ENCODE measurements around the gene SCN9A.
A peak's percentile ranks its signal among the peaks of the same experiment; 100 is the strongest.

SCN9A gene

GRCh38 chr2:166240387-166241313 lies 135.1 kb downstream of the SCN9A start:
- TF ChIP-seq CTCF (IDR thresholded peaks at IDR 0.05; ENCODE audit: low read depth, low read length), result no peak
- H3K4me3 ChIP-seq (ENCODE audit: low read depth, low read length), result no peak overlapping the region
- in situ Hi-C loops (cut with HindIII; ENCODE audit: low sequenced_read_pairs), result no loop called here
- peak; percentile 28 for DNase-seq (ENCODE audit: low read depth, low spot score)

DNA sequence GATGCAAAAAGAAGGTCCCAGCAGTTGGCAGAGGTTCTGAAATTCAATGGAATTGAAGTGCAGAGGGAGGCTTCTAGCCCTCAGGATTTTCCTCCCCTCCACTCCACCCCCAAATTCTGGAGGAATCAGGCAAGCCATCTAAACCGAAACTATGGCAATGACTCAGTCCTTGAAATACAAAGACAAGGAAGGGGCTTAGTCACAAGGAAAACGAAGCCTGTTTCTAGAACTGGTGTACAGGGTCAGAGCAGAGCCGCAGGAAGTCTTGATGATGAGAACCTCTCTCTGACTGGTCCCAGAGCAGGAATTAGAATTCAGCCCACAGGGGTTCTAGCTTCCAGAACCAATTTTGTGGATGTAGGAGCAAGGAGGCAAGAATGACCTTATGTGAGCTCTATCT lies 136.2 kb downstream of the SCN9A start:
- peak; percentile 93 for DNase-seq (ENCODE audit: low read depth, low spot score)
- H3K4me3 ChIP-seq (ENCODE audit: low read depth, low read length), result no peak overlapping the region
- TF ChIP-seq CTCF (IDR thresholded peaks at IDR 0.05; ENCODE audit: low read depth, low read length), result no peak
- in situ Hi-C loops (cut with HindIII; ENCODE audit: low sequenced_read_pairs), result no loop called here

DNA sequence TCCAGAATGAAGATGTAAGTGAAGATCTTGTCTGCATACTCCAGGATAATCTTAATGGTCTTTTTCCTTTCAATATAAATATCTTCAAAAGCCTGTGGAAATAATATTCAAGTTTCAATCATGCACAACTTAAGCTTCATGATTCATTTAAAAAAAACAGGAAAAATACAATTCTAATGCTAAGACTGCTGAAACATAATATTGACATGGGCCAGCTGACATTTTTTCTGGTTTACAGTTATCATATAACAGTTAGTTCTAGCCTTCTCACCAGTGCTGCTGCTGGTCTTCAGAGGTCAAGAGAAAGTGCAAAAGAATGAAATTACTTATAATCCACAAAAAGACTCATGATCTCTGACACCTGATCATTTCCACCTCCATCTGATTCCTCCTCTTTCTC lies 137.6 kb downstream of the SCN9A start:
- DNase-seq (ENCODE audit: low read depth, low spot score), result peak; percentile 38
- in situ Hi-C loops (cut with HindIII; ENCODE audit: low sequenced_read_pairs), result no loop called here
- no peak for TF ChIP-seq CTCF (IDR thresholded peaks at IDR 0.05; ENCODE audit: low read depth, low read length)
- no peak overlapping the region for H3K4me3 ChIP-seq (ENCODE audit: low read depth, low read length)

DNA sequence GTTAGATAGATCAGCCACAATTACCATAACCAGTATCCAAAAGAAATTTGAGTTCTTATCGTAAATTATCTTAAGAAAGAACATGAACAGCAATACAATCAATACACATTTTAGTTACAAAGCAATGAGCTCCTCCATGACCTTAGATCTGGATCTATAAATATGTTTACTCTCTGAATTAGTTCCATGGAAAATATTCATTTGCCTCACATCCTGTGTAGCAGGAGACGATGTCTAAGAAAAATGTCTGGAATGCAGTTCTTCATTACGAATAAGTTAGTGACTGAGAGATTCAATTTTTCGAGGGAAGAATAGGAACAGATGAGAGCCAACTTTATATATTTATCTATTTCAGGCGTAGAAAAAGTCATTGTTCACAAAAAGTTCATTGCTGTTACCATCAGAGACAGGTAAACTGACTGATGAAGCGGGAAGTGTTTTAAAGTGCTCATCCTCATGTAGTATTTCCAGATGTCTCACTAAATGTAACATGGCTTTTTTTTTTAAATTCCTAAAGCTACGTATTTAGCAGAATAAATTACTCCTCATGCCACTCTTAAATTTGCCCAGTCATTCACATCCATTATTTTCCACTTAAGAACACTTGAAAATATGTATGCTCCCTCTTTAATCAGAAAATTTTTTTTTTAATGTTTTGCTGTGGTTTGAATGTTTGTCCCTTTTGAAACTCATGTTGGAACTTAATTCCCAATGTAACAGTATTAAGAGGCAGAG lies 141.5 kb downstream of the SCN9A start:
- no peak overlapping the region for H3K4me3 ChIP-seq (ENCODE audit: low read depth, low read length)
- DNase-seq (ENCODE audit: low read depth, low spot score), result peak; percentile 71
- in situ Hi-C loops (cut with HindIII; ENCODE audit: low sequenced_read_pairs), result no loop called here
- no peak for TF ChIP-seq CTCF (IDR thresholded peaks at IDR 0.05; ENCODE audit: low read depth, low read length)

GRCh38 chr2:166233244-166233643 lies 142.5 kb downstream of the SCN9A start:
- H3K4me3 ChIP-seq (ENCODE audit: low read depth, low read length), result no peak overlapping the region
- in situ Hi-C loops (cut with HindIII; ENCODE audit: low sequenced_read_pairs), result no loop called here
- no peak for DNase-seq (ENCODE audit: low read depth, low spot score)
- TF ChIP-seq CTCF (IDR thresholded peaks at IDR 0.05; ENCODE audit: low read depth, low read length), result no peak

DNA sequence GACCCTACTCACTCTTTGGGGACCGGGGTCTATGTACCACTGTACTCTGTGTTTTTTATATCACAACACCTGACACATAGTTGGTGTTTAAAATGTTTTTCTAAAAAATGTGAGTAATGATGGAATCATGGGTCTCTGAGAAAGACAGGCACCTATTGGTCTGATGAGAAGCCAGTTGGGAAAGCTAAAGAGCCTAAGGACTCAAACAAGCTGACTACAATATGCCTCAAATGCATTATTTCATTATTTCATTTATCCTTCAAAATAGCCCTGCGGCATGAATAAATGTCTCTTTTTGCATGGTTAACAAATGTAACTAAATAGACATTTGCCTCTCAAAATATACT lies 145.0 kb downstream of the SCN9A start:
- no peak for TF ChIP-seq CTCF (IDR thresholded peaks at IDR 0.05; ENCODE audit: low read depth, low read length)
- in situ Hi-C loops (cut with HindIII; ENCODE audit: low sequenced_read_pairs), result no loop called here
- DNase-seq (ENCODE audit: low read depth, low spot score), result no peak

More for the DNA sequence above, 145.0 kb downstream of the SCN9A start:
- no peak overlapping the region for H3K4me3 ChIP-seq (ENCODE audit: low read depth, low read length)
